Uterus (tissue), 4 donors: ENCODE results near the gene DPM1. TPM values are rescaled to one million over a fixed set of nuclear protein-coding genes. Genes with fewer than 3 reads are reported as not detected.

Source experiments
- DNase-seq, 2 donors: peaks; one replicate each; pipeline ENCODE4 v3.0.0-alpha.2; 2019 to 2020
- H3K27ac ChIP-seq, 2 donors: fragments of 200-600 bp; sonication (generic); 1 replicate in 1 of 2; 2 replicates in 1 of 2; pipeline ENCODE4 v1.5.1; 2016 to 2018
- H3K27me3 ChIP-seq, 2 donors: fragments of 200-600 bp; sonication (generic); one replicate each; pipeline ENCODE4 v1.5.1; 2018 to 2019; ENCODE audit warnings: control low read depth in 1 of 2
- H3K36me3 ChIP-seq, 2 donors: fragments of 200-600 bp; sonication (generic); one replicate each; pipeline ENCODE4 v1.5.1; 2019; ENCODE audit warnings: control low read depth in 1 of 2
- H3K4me1 ChIP-seq, 2 donors: fragments of 200-600 bp; sonication (generic); one replicate each; pipeline ENCODE4 v1.5.1; 2018 to 2019; ENCODE audit warnings: control low read depth in 1 of 2
- H3K4me3 ChIP-seq, 2 donors: fragments of 200-600 bp; sonication (generic); 1 replicate in 1 of 2; 2 replicates in 1 of 2; pipeline ENCODE4 v1.5.1; 2018 to 2019; ENCODE audit warnings: mild to moderate bottlenecking in 1 of 2
- H3K9me3 ChIP-seq, 2 donors: fragments of 200-600 bp; sonication (generic); one replicate each; pipeline ENCODE4 v1.5.1; 2019; ENCODE audit warnings: control low read depth in 1 of 2
- CTCF ChIP-seq, 4 experiments: fragments of 200-600 bp in 2 of 4; fragments of 450-650 bp in 2 of 4; sonication (generic) in 2 of 4; IDR thresholded peaks; one replicate each; pipeline ENCODE4 v1.5.1; 2016 to 2019; ENCODE audit warnings: antibody characterized with exemption in 4 of 4, mild to moderate bottlenecking in 2 of 4, moderate library complexity in 1 of 4
- POLR2A ChIP-seq, 2 donors: fragments of 450-650 bp; IDR thresholded peaks; one replicate each; pipeline ENCODE4 v1.6.1; 2016; ENCODE audit warnings: antibody characterized with exemption in 2 of 2, mild to moderate bottlenecking in 1 of 2, moderate library complexity in 1 of 2
- intact Hi-C: fragments of 100-400 bp; cut with DNase I; formaldehyde crosslinking; loops from one replicate; pipeline ENCODE4 v1.15.1; 2023; ENCODE audit warnings: low total_unique reads
- total RNA-seq, 4 donors: library from RNA; depleted of rRNA in 3 of 4; stranded (reverse); fragments of >200 nt in 3 of 4; gene quantifications; one replicate each; pipeline versions ENCODE4 v1.1.0 to v1.2.4, GENCODE V29; 2014 to 2023
- donor health status: DM: yes; HTN: yes; CAD: no.

DPM1 gene
- total RNA-seq, 4 donors from 2014 or later, result 40.4 to 128 (median 64.2) TPM

- Histone ChIP-seq H3K36me3 (no peaks in the 10 kb centered on the region), H3K4me1 (peaks cover 2 to 38% of the 10 kb centered on the region in 2 donors), H3K27ac (peak overlapping the region; percentile 38 to 48), H3K27me3 (no peaks in the 10 kb centered on the region), H3K9me3 (no peaks in the 10 kb centered on the region), H3K4me3 (no peak overlapping the region)
- intact Hi-C loops, result no loop called here
- DNase-seq, result no peak
- TF ChIP-seq CTCF (IDR thresholded peaks at IDR 0.05) (no peak), POLR2A (IDR thresholded peaks at IDR 0.05) (no peak)
Observed at GRCh38 chr20:50916934-50917333, 41.4 kb downstream of the DPM1 start.

- TF ChIP-seq CTCF (IDR thresholded peaks at IDR 0.05) (no peak), POLR2A (IDR thresholded peaks at IDR 0.05) (no peak)
- Histone ChIP-seq H3K4me3 (no peak overlapping the region), H3K9me3 (no peaks in the 10 kb centered on the region), H3K36me3 (no peaks in the 10 kb centered on the region), H3K27me3 (no peaks in the 10 kb centered on the region), H3K27ac (peak overlapping the region; percentile 42 to 48), H3K4me1 (peaks cover 5 to 36% of the 10 kb centered on the region in 2 donors)
- intact Hi-C loops, result no loop called here
- no peak for DNase-seq
Observed at GRCh38 chr20:50916257-50916656, 42.1 kb downstream of the DPM1 start.

- Histone ChIP-seq H3K9me3 (no peaks in the 10 kb centered on the region), H3K27ac (peak overlapping the region; percentile 42 to 48), H3K27me3 (no peaks in the 10 kb centered on the region), H3K4me1 (peaks cover 12 to 29% of the 10 kb centered on the region in 2 donors), H3K36me3 (no peaks in the 10 kb centered on the region), H3K4me3 (no peak overlapping the region)
- TF ChIP-seq CTCF (IDR thresholded peaks at IDR 0.05) (no peak), POLR2A (IDR thresholded peaks at IDR 0.05) (no peak)
- intact Hi-C loops, result no loop called here
- no peak for DNase-seq
Observed at GRCh38 chr20:50915424-50915823, 42.9 kb downstream of the DPM1 start.

GRCh38 chr20:50913690-50914375 lies 44.5 kb downstream of the DPM1 start:
- Histone ChIP-seq H3K9me3 (no peaks in the 10 kb centered on the region), H3K4me3 (no peak overlapping the region), H3K36me3 (no peaks in the 10 kb centered on the region), H3K27me3 (no peaks in the 10 kb centered on the region), H3K27ac (peak overlapping the region; percentile 10 to 48), H3K4me1 (peaks cover 12 to 25% of the 10 kb centered on the region in 2 donors)
- intact Hi-C loops, result no loop called here
- TF ChIP-seq POLR2A (IDR thresholded peaks at IDR 0.05) (no peak), CTCF (IDR thresholded peaks at IDR 0.05) (no peak)
- no peak for DNase-seq

DNA sequence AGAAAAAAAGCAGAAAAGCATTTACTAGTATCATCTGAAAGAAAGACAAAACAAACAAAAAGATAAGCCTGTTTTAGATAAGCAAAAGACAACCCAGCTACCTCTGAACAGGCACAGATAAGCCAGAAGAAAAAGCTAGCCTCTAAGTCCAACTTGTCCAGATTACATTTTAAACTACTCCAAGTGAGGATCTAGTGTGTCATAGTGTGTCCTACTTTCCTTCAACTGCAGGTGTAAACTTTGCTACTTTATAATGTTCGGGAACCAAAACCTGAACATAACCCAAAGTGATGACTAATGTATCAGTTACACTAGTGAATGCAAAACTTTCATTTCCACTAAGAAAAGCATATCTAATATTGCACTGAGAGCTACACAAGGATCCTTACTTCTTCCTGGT lies 46.6 kb downstream of the DPM1 start:
- Histone ChIP-seq H3K27me3 (no peaks in the 10 kb centered on the region), H3K9me3 (no peaks in the 10 kb centered on the region), H3K4me1 (peaks cover 10 to 12% of the 10 kb centered on the region in 2 donors), H3K4me3 (no peak overlapping the region), H3K27ac (peak overlapping the region in 1 of 2 donors; percentile 22), H3K36me3 (no peaks in the 10 kb centered on the region)
- TF ChIP-seq POLR2A (IDR thresholded peaks at IDR 0.05) (no peak), CTCF (IDR thresholded peaks at IDR 0.05) (no peak)
- no peak for DNase-seq
- intact Hi-C loops, result no loop called here
